Spleen (tissue), 7 donors: ENCODE measurements around the gene TKTL1.

Source experiments
- POLR2A ChIP-seq, 3 donors: fragments of 450-650 bp; IDR thresholded peaks; one replicate each; pipeline ENCODE4 v1.5.1; 2017; ENCODE audit warnings: antibody characterized with exemption in 3 of 3, mild to moderate bottlenecking in 1 of 3
- POLR2AphosphoS5 ChIP-seq, 3 donors: sonication (generic); formaldehyde crosslinking; IDR thresholded peaks; one replicate each; pipeline ENCODE4 v1.5.1; 2017; ENCODE audit warnings: antibody characterized with exemption in 3 of 3
- TF ChIP-seq, protein P1 (sequence below), 11 experiments: fragments of 200-600 bp in 7 of 11; fragments of 450-650 bp in 4 of 11; sonication (generic) in 4 of 11; IDR thresholded peaks in 8 of 11; conservative IDR thresholded peaks in 3 of 11; 1 replicate in 7 of 11; 2 replicates in 4 of 11; pipeline versions ENCODE4 v1.4.0 to v1.8.0; 2016 to 2021; ENCODE audit warnings: antibody characterized with exemption in 11 of 11, inconsistent platforms in 4 of 11, mild to moderate bottlenecking in 1 of 11
- donor health status: DM: no; HTN: no; CAD: no; lungs with moderate emphysema.
- donor health status: DM: no; HTN: no; CAD: no.
- donor health status: DM: no; HTN: no; CAD: no.

DNA sequence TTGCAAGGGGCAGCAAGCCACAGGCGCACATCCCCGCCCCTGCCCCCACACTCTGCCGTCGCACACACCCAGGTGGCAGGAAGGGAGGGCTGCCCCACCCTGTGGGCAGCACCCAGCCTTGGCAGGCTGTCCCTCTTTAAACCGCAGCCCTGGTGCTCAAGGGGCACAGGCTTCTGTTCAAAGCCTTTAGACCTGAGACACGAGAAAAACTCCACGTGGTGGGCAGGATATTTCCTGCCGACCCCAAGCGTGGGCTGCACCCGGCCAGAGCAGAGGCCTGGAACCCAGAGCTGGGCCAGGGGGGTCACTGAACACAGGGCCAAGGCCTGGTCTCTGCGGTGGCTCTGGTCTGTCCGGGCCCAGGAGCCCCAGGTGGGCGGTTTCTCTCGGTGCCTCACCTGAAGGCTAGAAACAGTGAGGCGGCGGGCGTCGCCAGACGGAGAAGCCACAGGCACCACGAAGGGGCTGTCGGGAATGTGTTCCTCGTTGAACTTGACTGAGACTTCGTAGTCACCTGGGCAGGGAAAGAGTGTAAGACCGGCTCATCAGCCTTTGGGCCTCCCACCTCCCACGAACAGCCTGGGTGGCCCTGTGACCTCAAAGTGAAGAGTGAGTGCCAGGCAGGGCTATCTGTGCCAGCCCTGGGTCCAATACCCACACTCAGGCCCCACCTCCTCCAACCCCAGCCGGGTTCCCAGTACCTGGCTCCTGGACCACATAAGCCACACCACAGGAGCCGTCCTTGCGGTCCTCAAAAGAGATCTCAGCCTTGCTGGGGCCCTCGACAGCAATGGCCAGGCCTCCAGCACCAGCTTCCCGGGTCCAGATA lies 55.8 kb downstream of the TKTL1 start:
- TF ChIP-seq, protein P1, sequence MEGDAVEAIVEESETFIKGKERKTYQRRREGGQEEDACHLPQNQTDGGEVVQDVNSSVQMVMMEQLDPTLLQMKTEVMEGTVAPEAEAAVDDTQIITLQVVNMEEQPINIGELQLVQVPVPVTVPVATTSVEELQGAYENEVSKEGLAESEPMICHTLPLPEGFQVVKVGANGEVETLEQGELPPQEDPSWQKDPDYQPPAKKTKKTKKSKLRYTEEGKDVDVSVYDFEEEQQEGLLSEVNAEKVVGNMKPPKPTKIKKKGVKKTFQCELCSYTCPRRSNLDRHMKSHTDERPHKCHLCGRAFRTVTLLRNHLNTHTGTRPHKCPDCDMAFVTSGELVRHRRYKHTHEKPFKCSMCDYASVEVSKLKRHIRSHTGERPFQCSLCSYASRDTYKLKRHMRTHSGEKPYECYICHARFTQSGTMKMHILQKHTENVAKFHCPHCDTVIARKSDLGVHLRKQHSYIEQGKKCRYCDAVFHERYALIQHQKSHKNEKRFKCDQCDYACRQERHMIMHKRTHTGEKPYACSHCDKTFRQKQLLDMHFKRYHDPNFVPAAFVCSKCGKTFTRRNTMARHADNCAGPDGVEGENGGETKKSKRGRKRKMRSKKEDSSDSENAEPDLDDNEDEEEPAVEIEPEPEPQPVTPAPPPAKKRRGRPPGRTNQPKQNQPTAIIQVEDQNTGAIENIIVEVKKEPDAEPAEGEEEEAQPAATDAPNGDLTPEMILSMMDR (IDR thresholded peaks at IDR 0.05 in 8 of 11, conservative IDR thresholded peaks at IDR 0.05 in 3 of 11), result no peak
- TF ChIP-seq POLR2A (IDR thresholded peaks at IDR 0.05), result no peak
- TF ChIP-seq POLR2AphosphoS5 (IDR thresholded peaks at IDR 0.05), result peak; percentile 68 to 79 (median 73)
